BLaER1 (cell line): ENCODE results near the gene PPM1H.
A peak's percentile ranks its signal among the peaks of the same experiment; 100 is the strongest.

Source experiments
- H3K27ac ChIP-seq: shearing (Covaris generic); formaldehyde crosslinking; 2 replicates; pipeline ENCODE4 v1.8.1; 2022
- H3K27me3 ChIP-seq: shearing (Covaris generic); formaldehyde crosslinking; 2 replicates; pipeline ENCODE4 v1.8.1; 2022
- H3K36me3 ChIP-seq: shearing (Covaris generic); formaldehyde crosslinking; 2 replicates; pipeline ENCODE4 v1.8.1; 2022
- H3K4me1 ChIP-seq: shearing (Covaris generic); formaldehyde crosslinking; 2 replicates; pipeline ENCODE4 v1.8.1; 2022
- H3K4me2 ChIP-seq: shearing (Covaris generic); formaldehyde crosslinking; 2 replicates; pipeline ENCODE4 v1.8.1; 2022
- H3K4me3 ChIP-seq: shearing (Covaris generic); formaldehyde crosslinking; 2 replicates; pipeline ENCODE4 v1.8.1; 2022
- H3K9ac ChIP-seq: shearing (Covaris generic); formaldehyde crosslinking; 2 replicates; pipeline ENCODE4 v1.8.1; 2022
- H3K9me3 ChIP-seq: shearing (Covaris generic); formaldehyde crosslinking; 2 replicates; pipeline ENCODE4 v1.8.1; 2022
- H4K20me1 ChIP-seq: shearing (Covaris generic); formaldehyde crosslinking; 2 replicates; pipeline ENCODE4 v1.8.1; 2022
- Cebpa-rat ChIP-seq: shearing (Covaris generic); IDR thresholded peaks from 2 replicates; pipeline ENCODE4 v1.8.1; 2022

PPM1H gene

DNA sequence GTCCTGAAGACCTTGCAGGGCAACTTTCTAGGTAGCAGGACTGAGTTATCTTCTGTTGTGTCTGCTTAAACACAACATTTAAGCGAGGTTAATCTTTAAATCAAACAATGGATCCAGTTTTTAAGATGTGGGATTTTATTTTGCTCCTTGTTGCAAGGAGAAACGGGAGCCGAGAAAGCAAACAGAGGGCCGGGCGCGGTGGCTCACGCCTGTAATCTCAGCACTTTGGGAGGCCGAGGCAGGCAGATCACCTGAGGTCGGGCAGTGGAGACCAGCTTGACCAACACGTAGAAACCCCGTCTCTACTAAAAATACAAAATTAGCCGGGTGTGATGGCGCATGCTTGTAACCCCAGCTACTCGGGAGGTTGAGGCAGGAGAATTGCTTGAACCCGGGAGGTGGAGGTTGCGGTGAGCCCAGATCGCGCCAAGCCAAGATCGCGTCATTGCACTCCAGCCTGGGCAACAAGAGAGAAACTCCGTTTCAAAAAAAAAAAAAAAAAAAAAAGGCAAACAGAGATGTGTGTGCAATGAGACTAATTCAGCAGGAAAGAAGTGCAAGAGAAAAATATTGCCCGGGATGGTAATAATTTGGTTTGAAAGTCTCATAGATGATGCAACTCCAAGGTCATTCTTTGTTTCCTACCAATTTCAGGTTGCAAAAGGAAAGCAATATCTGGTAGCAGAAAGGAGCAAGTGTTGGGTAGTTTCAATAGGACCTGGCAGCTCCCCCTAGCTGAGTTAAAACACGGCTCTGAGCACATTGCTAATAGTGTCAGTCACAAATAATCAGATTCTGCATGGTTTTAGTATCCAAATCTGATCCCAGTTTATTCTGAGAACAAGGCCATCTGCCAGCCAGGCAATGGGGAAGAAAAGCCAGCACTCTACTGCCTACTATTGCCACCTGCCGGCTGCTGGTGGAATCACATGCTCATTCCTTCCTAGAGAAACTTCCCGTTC lies 141.4 kb downstream of the PPM1H start:
- H3K4me2 ChIP-seq = no peak overlapping the region
- no peaks in the 10 kb centered on the region for H3K9me3 ChIP-seq
- H3K4me3 ChIP-seq = no peak overlapping the region
- no peaks in the 10 kb centered on the region for H3K36me3 ChIP-seq
- no peak overlapping the region for H3K27ac ChIP-seq
- H3K4me1 ChIP-seq = peaks cover 8% of the 10 kb centered on the region; the same call in 1 of the 2 replicates
- H4K20me1 ChIP-seq = no peaks in the 10 kb centered on the region
- no peak overlapping the region for H3K9ac ChIP-seq
- H3K27me3 ChIP-seq = no peaks in the 10 kb centered on the region
- 0 out of 2 replicates have a peak, but pooled peaks have one; percentile 17 for TF ChIP-seq Cebpa-rat

DNA sequence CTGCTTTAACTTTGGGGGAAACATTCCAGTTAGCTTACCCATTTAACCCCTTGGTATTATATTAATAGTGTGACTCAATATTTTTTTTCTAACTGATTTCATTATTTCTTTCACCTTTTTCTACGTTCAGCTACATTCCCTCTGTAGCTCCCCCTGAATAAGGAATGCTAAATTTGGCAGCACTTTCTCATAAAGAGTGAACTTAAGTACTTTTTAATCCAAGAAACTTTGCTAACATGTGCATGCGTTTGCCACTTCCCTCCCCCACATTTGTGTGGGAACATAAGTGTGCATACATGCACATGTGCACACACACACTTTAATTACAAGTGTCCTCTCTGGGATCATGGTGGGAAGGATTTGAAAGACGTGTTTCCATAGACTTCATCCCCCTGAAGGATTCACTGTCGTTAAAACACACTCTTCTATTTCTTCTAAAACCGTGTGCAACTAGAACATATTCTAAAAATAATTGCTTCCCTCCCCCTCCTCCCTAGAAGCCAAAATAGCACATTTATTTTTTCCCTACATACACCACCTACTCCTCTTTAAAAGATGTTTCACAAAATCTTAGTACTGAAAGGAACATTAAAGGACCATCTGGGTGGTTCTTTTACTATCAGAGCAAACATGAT lies 142.6 kb downstream of the PPM1H start:
- Histone ChIP-seq H3K9me3 (no peaks in the 10 kb centered on the region), H3K4me3 (no peak overlapping the region), H3K4me1 (peaks cover 8% of the 10 kb centered on the region; the same call in 1 of the 2 replicates), H3K36me3 (no peaks in the 10 kb centered on the region), H3K4me2 (peak overlapping the region; percentile 13), H3K27ac (no peak overlapping the region), H4K20me1 (no peaks in the 10 kb centered on the region), H3K9ac (no peak overlapping the region), H3K27me3 (no peaks in the 10 kb centered on the region)
- no peak for TF ChIP-seq Cebpa-rat

DNA sequence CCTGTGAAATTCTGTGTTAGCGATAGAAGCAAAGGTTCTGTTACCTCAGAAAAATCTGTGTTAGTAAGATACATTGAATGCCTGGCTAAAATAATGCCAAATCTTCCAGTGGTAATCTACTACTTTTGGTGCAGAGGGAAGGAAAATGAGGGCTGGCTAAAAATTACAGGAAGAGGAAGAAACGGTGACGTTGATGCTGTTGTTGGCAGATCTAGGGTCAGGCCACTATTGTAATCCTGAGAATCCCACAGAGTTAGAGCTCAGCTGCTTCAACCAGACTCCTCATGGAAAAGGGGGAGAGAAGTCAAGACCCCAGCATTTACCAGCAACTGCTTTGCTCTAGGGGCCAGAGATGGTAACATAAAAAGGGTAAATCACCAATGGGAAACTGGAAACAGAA lies 145.1 kb downstream of the PPM1H start:
- no peak overlapping the region for H3K9ac ChIP-seq
- H3K9me3 ChIP-seq = no peaks in the 10 kb centered on the region
- no peak for TF ChIP-seq Cebpa-rat
- H3K36me3 ChIP-seq = no peaks in the 10 kb centered on the region
- H3K4me1 ChIP-seq = peaks cover 8% of the 10 kb centered on the region; the same call in 1 of the 2 replicates
- no peaks in the 10 kb centered on the region for H4K20me1 ChIP-seq
- H3K27me3 ChIP-seq = no peaks in the 10 kb centered on the region
- H3K4me3 ChIP-seq = no peak overlapping the region
- no peak overlapping the region for H3K27ac ChIP-seq
- no peak overlapping the region for H3K4me2 ChIP-seq

DNA sequence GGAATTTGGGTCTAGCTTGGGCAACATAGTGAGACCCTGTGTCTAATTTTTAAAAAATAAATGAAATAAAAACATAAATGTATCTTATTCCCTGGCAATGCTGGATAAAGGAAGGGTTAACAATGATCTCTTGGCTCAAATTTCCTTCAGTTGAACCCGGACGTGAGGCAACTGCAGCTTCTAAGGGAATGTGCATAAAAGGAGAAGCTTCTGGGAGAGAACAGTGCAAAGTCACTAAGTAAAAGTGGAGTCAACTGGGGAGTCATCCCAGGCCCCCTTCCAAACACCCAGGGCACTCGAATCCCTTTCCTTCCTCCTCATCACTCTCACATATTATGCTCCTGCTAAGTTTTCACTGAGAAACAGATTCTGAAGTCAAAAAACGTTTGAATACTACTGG lies 147.3 kb downstream of the PPM1H start:
- Histone ChIP-seq H3K9ac (no peak overlapping the region), H3K27ac (no peak overlapping the region), H3K4me1 (peaks cover 5% of the 10 kb centered on the region; the same call in 1 of the 2 replicates), H3K27me3 (no peaks in the 10 kb centered on the region), H3K4me3 (no peak overlapping the region), H3K9me3 (no peaks in the 10 kb centered on the region), H3K36me3 (no peaks in the 10 kb centered on the region), H3K4me2 (no peak overlapping the region), H4K20me1 (no peaks in the 10 kb centered on the region)
- no peak for TF ChIP-seq Cebpa-rat

DNA sequence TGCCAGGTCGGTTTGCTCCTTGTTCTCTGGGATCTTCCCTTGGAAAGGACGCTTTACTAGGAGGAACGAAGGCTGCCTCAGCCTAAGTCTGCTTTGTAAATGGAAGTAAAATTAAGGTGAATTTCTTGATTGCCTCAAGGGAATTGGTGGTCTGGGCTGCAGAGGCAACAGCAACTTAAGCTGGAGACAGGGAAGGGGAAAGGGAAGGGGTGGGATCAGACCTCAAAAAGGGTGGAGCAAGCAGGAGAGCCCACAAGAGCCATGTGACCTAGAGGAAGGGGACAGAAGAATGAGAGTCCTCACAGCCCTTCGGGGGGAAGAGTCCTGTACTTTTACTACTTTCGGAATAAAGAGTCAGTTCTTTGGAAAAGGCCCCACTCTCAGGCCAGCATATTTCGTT lies 147.9 kb downstream of the PPM1H start:
- H4K20me1 ChIP-seq = no peaks in the 10 kb centered on the region
- no peak overlapping the region for H3K4me2 ChIP-seq
- H3K36me3 ChIP-seq = no peaks in the 10 kb centered on the region
- H3K9me3 ChIP-seq = no peaks in the 10 kb centered on the region
- no peak overlapping the region for H3K4me3 ChIP-seq
- no peaks in the 10 kb centered on the region for H3K27me3 ChIP-seq
- no peak overlapping the region for H3K27ac ChIP-seq
- TF ChIP-seq Cebpa-rat = no peak
- H3K9ac ChIP-seq = no peak overlapping the region
- no peaks in the 10 kb centered on the region for H3K4me1 ChIP-seq

DNA sequence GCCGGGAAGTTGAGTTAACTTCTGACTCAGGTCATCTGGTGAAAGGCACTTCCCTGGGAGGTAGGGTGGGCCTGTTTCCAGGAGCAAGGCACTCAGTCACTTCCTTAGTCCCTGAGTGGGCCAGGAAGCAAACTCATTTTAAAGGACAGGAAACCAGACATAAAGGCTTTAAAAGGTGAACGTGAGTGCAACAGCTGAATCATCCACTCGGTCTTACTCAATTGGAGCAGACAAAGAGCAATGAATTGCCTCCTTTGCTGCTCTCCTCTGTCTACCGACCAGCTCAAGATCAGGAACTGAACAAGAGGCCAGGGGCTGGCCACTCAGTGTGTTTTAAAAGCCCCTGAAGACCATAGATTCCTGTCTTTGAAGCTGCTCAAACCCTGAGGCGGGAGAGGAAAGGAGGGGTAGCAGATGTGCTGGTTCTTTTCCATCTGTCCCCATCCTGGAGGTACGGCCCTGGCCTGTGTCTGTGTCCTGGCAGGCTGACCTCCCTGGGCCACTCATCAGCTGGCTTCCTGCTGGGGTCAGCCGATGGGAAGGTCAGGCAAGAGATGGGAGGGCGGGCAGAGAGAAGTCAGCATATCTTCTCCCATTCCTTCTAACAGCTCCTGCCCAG lies 148.9 kb downstream of the PPM1H start:
- Histone ChIP-seq H3K4me2 (no peak overlapping the region; the same call in 1 of the 2 replicates), H3K36me3 (no peaks in the 10 kb centered on the region), H3K4me1 (no peaks in the 10 kb centered on the region), H3K27ac (no peak overlapping the region), H3K9ac (no peak overlapping the region), H3K27me3 (no peaks in the 10 kb centered on the region), H3K9me3 (no peaks in the 10 kb centered on the region), H4K20me1 (no peaks in the 10 kb centered on the region), H3K4me3 (no peak overlapping the region)
- TF ChIP-seq Cebpa-rat = no peak

DNA sequence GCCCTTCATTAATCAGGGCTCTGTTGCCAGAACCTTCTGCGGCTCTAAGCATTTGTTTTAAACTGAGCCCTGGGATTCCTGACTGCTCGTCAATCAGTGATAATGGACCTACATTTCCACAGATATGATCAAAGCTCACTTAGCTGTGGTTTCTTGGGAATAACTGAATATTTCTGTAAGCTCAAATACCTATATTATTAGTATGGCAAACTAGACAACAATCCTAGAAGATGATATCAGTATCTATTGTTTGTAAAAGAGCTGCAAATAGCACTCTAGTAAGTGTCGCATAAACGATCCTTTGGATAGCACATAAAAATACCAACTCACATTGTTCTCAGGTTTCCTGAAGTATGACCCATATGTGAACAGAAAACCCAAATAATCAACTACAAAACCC lies 150.4 kb downstream of the PPM1H start:
- H3K27ac ChIP-seq = no peak overlapping the region
- no peaks in the 10 kb centered on the region for H3K4me1 ChIP-seq
- H3K4me3 ChIP-seq = no peak overlapping the region
- no peaks in the 10 kb centered on the region for H3K36me3 ChIP-seq
- no peaks in the 10 kb centered on the region for H4K20me1 ChIP-seq
- TF ChIP-seq Cebpa-rat = no peak
- H3K9me3 ChIP-seq = no peaks in the 10 kb centered on the region
- H3K4me2 ChIP-seq = no peak overlapping the region
- no peaks in the 10 kb centered on the region for H3K27me3 ChIP-seq
- no peak overlapping the region for H3K9ac ChIP-seq

DNA sequence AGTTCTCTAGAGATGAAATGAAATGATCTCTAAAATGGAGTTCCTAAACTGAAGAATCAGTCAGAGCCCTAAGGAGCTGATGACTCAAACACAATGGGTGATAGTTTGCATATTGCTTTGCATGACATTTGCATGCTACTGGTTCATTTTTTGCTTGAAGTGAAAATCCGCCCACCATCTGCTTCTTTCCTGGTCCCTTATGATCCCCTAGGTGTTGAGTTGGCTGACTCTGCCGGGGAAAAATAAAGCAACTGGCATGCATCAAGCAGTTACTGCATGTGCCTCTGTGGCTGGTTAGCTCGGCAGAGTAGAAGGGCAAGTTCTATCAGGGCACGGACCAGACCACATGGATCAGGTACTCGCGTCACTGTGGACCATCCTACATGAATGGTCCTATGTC lies 151.1 kb downstream of the PPM1H start:
- no peak for TF ChIP-seq Cebpa-rat
- Histone ChIP-seq H3K27ac (no peak overlapping the region), H3K9me3 (no peaks in the 10 kb centered on the region), H3K27me3 (no peaks in the 10 kb centered on the region), H3K4me1 (no peaks in the 10 kb centered on the region), H3K36me3 (no peaks in the 10 kb centered on the region), H3K4me2 (no peak overlapping the region), H4K20me1 (no peaks in the 10 kb centered on the region), H3K9ac (no peak overlapping the region), H3K4me3 (no peak overlapping the region)

DNA sequence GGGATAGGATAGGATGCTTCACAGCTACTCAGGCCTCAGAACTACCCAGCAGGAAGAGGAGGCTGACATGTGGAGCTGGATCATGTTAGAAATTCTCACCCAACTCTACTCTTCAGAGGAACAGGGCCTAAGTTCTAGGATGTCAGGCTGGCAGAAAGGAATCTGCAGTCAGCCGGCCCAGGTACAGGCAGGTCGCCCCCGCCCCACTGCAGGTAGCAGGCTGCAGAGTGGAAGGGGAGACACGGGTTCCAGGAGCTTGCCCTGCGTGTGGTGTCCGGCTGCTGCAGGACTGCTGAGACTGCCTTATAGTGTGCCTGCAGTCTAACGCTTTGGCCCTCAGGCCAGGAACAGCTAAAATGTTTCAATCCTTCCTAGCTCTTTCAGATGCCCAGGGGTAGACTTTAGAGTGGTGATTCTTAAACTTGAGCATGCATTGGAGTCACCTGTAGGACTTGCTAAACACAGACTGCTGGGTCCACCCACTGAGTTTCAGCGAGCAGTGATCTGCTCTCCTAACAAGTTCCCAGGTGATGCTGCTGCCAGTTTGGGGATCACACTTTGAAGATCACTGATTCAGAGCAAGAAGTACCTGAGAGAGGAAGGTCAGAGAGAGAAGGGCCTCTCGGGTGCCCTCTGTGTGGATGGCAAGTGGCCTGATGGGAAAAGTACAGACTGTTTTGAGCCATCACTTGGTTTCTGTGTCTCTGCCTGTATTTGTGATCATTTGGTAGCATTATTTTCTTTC lies 153.6 kb downstream of the PPM1H start:
- Histone ChIP-seq H3K4me1 (no peaks in the 10 kb centered on the region), H3K36me3 (no peaks in the 10 kb centered on the region), H3K27ac (no peak overlapping the region), H3K27me3 (no peaks in the 10 kb centered on the region), H3K9ac (no peak overlapping the region), H4K20me1 (no peaks in the 10 kb centered on the region), H3K4me3 (no peak overlapping the region), H3K4me2 (no peak overlapping the region), H3K9me3 (no peaks in the 10 kb centered on the region)
- no peak for TF ChIP-seq Cebpa-rat
